H9 (cell line): ENCODE results near the gene MED27. TPM values are rescaled to one million over a fixed set of nuclear protein-coding genes. Genes with fewer than 3 reads are reported as not detected.

Source experiments
- DNase-seq: peaks from one replicate; pipeline ENCODE4 v3.0.0-alpha.2; 2017
- H2AFZ ChIP-seq: one replicate; pipeline ENCODE4 v1.6.1; 2013; ENCODE audit warnings: mild to moderate bottlenecking, low read length, control low read depth, moderate library complexity
- H2AK5ac ChIP-seq: 2 replicates; pipeline ENCODE4 v1.6.1; 2013; ENCODE audit warnings: low read length, control low read depth, mixed read lengths; ENCODE audit not compliant: insufficient read length
- H2BK120ac ChIP-seq: one replicate; pipeline ENCODE4 v1.6.1; 2013; ENCODE audit warnings: low read depth, mild to moderate bottlenecking, low read length, control low read depth, inconsistent platforms; ENCODE audit not compliant: poor library complexity, severe bottlenecking
- H2BK12ac ChIP-seq: 2 replicates; pipeline ENCODE4 v1.6.1; 2013; ENCODE audit warnings: low read length, control low read depth, mixed read lengths, low read depth; ENCODE audit not compliant: insufficient read length
- H2BK15ac ChIP-seq: 2 replicates; pipeline ENCODE4 v1.6.1; 2013; ENCODE audit warnings: low read depth, low read length, control low read depth
- H2BK20ac ChIP-seq: one replicate; pipeline ENCODE4 v1.6.1; 2013; ENCODE audit warnings: low read depth, mild to moderate bottlenecking, low read length, control low read depth, inconsistent platforms; ENCODE audit not compliant: poor library complexity, severe bottlenecking
- H2BK5ac ChIP-seq: 2 replicates; pipeline ENCODE4 v1.6.1; 2013; ENCODE audit warnings: low read length, control low read depth, mixed read lengths; ENCODE audit not compliant: insufficient read length
- H3K14ac ChIP-seq: 2 replicates; pipeline ENCODE4 v1.6.1; 2013; ENCODE audit warnings: low read length, control low read depth; ENCODE audit not compliant: insufficient read depth
- H3K18ac ChIP-seq: 2 replicates; pipeline ENCODE4 v1.6.1; 2013; ENCODE audit warnings: low read depth, mild to moderate bottlenecking, mixed read lengths, low read length, control low read depth; ENCODE audit not compliant: insufficient read length
- H3K23ac ChIP-seq: 2 replicates; pipeline ENCODE4 v1.6.1; 2013; ENCODE audit warnings: low read length, control low read depth, mixed read lengths, low read depth; ENCODE audit not compliant: insufficient read length
- H3K23me2 ChIP-seq: 2 replicates; pipeline ENCODE4 v1.6.1; 2013; ENCODE audit warnings: low read depth, mild to moderate bottlenecking, mixed read lengths, low read length, control low read depth; ENCODE audit not compliant: insufficient read length, poor library complexity, severe bottlenecking
- H3K27ac ChIP-seq: 2 replicates; pipeline ENCODE4 v1.5.1; 2013; ENCODE audit warnings: low read length, control low read depth, mixed read lengths, low read depth; ENCODE audit not compliant: insufficient read length
- H3K27me3 ChIP-seq: 2 replicates; pipeline ENCODE4 v1.6.1; 2013; ENCODE audit warnings: low read length, control low read depth, inconsistent platforms; ENCODE audit not compliant: insufficient read depth
- H3K4ac ChIP-seq: 2 replicates; pipeline ENCODE4 v1.6.1; 2013; ENCODE audit warnings: low read depth, mild to moderate bottlenecking, control low read depth, inconsistent platforms, low read length, moderate library complexity
- H3K4me1 ChIP-seq: 2 replicates; pipeline ENCODE4 v1.6.1; 2013; ENCODE audit warnings: low read length, control low read depth, inconsistent platforms; ENCODE audit not compliant: insufficient read depth
- H3K4me2 ChIP-seq: 2 replicates; pipeline ENCODE4 v1.6.1; 2013; ENCODE audit warnings: low read length, control low read depth, mixed read lengths; ENCODE audit not compliant: insufficient read length, insufficient read depth
- H3K56ac ChIP-seq: 2 replicates; pipeline ENCODE4 v1.6.1; 2013; ENCODE audit warnings: low read depth, mild to moderate bottlenecking, mixed read lengths, low read length, control low read depth; ENCODE audit not compliant: insufficient read length
- H3K79me1 ChIP-seq: 2 replicates; pipeline ENCODE4 v1.6.1; 2013; ENCODE audit warnings: low read depth, mild to moderate bottlenecking, moderate library complexity, low read length, control low read depth, inconsistent platforms; ENCODE audit not compliant: insufficient read depth, poor library complexity, severe bottlenecking
- H3K79me2 ChIP-seq: 2 replicates; pipeline ENCODE4 v1.6.1; 2013; ENCODE audit warnings: low read length, control low read depth, inconsistent platforms; ENCODE audit not compliant: insufficient read depth
- H3K9ac ChIP-seq: 2 replicates; pipeline ENCODE4 v1.6.1; 2013; ENCODE audit warnings: low read length, control low read depth, mixed read lengths; ENCODE audit not compliant: insufficient read length; ENCODE audit errors: extremely low read depth
- H3K9me3 ChIP-seq: one replicate; pipeline ENCODE4 v1.6.1; 2013; ENCODE audit warnings: low read depth, low read length, inconsistent platforms; ENCODE audit not compliant: control insufficient read depth
- H3T11ph ChIP-seq: one replicate; pipeline ENCODE4 v1.6.1; 2013; ENCODE audit warnings: mild to moderate bottlenecking, low read length, control low read depth, inconsistent platforms
- H4K20me1 ChIP-seq: one replicate; pipeline ENCODE4 v1.6.1; 2013; ENCODE audit not compliant: control insufficient read depth, insufficient read length, insufficient read depth
- H4K5ac ChIP-seq: 2 replicates; pipeline ENCODE4 v1.6.1; 2013; ENCODE audit warnings: low read depth, mild to moderate bottlenecking, mixed read lengths, low read length, control low read depth; ENCODE audit not compliant: insufficient read length
- H4K8ac ChIP-seq: replicated peaks from 2 replicates; pipeline ENCODE4 v1.6.1; 2013; ENCODE audit warnings: low read length, control low read depth, mixed read lengths, low read depth; ENCODE audit not compliant: insufficient read length
- H4K91ac ChIP-seq: 2 replicates; pipeline ENCODE4 v1.6.1; 2013; ENCODE audit warnings: low read depth, mild to moderate bottlenecking, moderate library complexity, mixed read lengths, low read length, control low read depth; ENCODE audit not compliant: insufficient read length
- H3K27ac Mint-ChIP-seq, 3 experiments: 2 replicates in 2 of 3; 3 replicates in 1 of 3; pipeline ENCODE4 v1.8.0; 2020 to 2021; ENCODE audit warnings: mixed read lengths in 3 of 3, mild to moderate bottlenecking in 1 of 3, moderate library complexity in 1 of 3
- H3K27me3 Mint-ChIP-seq: 2 replicates; pipeline ENCODE4 v1.8.0; 2021; ENCODE audit warnings: low read depth, mild to moderate bottlenecking, moderate library complexity, mixed read lengths
- H3K36me3 Mint-ChIP-seq, 3 experiments: 2 replicates in 2 of 3; 3 replicates in 1 of 3; pipeline ENCODE4 v1.8.0; 2020 to 2021; ENCODE audit warnings: low read depth in 3 of 3, mixed read lengths in 3 of 3; ENCODE audit not compliant: insufficient read depth in 1 of 3
- H3K4me1 Mint-ChIP-seq, 2 experiments: 2 replicates each; pipeline ENCODE4 v1.8.0; 2020; ENCODE audit warnings: mixed read lengths in 2 of 2
- H3K4me3 Mint-ChIP-seq, 2 experiments: 2 replicates in 1 of 2; 3 replicates in 1 of 2; pipeline ENCODE4 v1.8.0; 2020 to 2021; ENCODE audit warnings: mild to moderate bottlenecking in 2 of 2, mixed read lengths in 2 of 2, moderate library complexity in 1 of 2
- H3K9me3 Mint-ChIP-seq, 2 experiments: 2 replicates in 1 of 2; 3 replicates in 1 of 2; pipeline ENCODE4 v1.8.0; 2020; ENCODE audit warnings: mild to moderate bottlenecking in 2 of 2, mixed read lengths in 2 of 2, moderate library complexity in 1 of 2
- WGBS: extraction: QIAGEN DNeasy Blood & Tissue Kit; methylation state at CpG from one replicate; pipeline ENCODE4 v1.1.7; 2013; ENCODE audit warnings: missing lambda C conversion rate, low lambda C conversion rate, mixed read lengths; ENCODE audit not compliant: insufficient read length; ENCODE audit errors: extremely low coverage; 5-methylcytosine and 5-hydroxymethylcytosine counted together
- total RNA-seq: library from RNA; stranded (reverse); gene quantifications from 2 replicates; pipeline ENCODE4 v1.2.1, GENCODE V29; 2021
- TF ChIP-seq, protein P1 (sequence below): fragments of 200-600 bp; sonication (generic); conservative IDR thresholded peaks from 3 replicates; pipeline ENCODE4 v1.8.0; 2021; ENCODE audit warnings: antibody characterized with exemption, mild to moderate bottlenecking

Gene MED27
- total RNA-seq, 1 experiment from 2014 or later = 33.5 TPM

DNA sequence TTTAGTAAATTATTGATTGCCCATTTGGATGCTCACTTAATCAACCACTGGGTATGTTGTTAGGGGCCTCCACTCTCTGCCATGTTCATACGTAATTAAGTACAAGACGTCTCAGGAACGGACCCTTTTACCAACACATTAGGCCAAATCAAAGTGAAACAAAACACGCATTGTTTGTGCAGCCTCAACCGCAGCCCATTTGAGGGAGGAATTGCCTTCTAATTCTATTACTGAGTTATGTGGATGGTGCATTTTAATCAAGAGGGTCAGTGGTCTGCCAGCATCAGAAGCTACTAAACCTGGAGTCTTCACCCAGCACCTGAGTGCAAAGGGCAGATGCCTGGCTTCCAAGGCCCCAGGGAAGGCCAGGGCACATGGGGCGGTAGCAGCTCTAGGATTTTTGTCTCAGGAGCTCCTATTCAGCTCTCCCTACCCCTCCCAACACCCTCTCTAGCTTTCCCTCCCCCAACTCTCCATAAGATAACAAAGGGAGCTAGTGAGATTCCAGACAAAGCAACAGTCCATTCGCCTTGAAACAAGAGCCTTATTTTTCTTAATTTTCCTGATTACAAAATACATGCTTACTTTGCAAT, 7.9 kb upstream of the MED27 start:
- H3K9me3 ChIP-seq = no peaks in the 10 kb centered on the region
- no peak overlapping the region for H3K14ac ChIP-seq
- H3K4me1 Mint-ChIP-seq = peaks cover 4 to 9% of the 10 kb centered on the region in 2 experiments; a peak in 3 of 4 replicates
- H3K27me3 ChIP-seq = no peaks in the 10 kb centered on the region
- no peak overlapping the region for H3T11ph ChIP-seq
- no peak overlapping the region for H4K91ac ChIP-seq
- no peak for DNase-seq
- H3K36me3 Mint-ChIP-seq = no peaks in the 10 kb centered on the region
- H3K27me3 Mint-ChIP-seq = peaks cover 20% of the 10 kb centered on the region
- no peak overlapping the region for H4K5ac ChIP-seq
- no peak overlapping the region for H3K4me3 Mint-ChIP-seq
- no peak overlapping the region for H2AFZ ChIP-seq
- no peak overlapping the region for H3K4me2 ChIP-seq
- no peaks in the 10 kb centered on the region; the same call in 1 of the 2 replicates for H3K4me1 ChIP-seq
- H3K27ac Mint-ChIP-seq = no peak overlapping the region; a peak in 1 of 7 replicates
- no peak overlapping the region for H2BK12ac ChIP-seq
- H2BK5ac ChIP-seq = no peak overlapping the region
- H3K23ac ChIP-seq = no peak overlapping the region
- no peak overlapping the region for H3K4ac ChIP-seq
- H3K79me2 ChIP-seq = no peaks in the 10 kb centered on the region
- H2BK15ac ChIP-seq = no peak overlapping the region
- no peak overlapping the region for H3K56ac ChIP-seq
- no peak overlapping the region for H3K18ac ChIP-seq
- WGBS = no CpG with 5 or more reads among the region's 7 CpGs
- TF ChIP-seq, protein P1, sequence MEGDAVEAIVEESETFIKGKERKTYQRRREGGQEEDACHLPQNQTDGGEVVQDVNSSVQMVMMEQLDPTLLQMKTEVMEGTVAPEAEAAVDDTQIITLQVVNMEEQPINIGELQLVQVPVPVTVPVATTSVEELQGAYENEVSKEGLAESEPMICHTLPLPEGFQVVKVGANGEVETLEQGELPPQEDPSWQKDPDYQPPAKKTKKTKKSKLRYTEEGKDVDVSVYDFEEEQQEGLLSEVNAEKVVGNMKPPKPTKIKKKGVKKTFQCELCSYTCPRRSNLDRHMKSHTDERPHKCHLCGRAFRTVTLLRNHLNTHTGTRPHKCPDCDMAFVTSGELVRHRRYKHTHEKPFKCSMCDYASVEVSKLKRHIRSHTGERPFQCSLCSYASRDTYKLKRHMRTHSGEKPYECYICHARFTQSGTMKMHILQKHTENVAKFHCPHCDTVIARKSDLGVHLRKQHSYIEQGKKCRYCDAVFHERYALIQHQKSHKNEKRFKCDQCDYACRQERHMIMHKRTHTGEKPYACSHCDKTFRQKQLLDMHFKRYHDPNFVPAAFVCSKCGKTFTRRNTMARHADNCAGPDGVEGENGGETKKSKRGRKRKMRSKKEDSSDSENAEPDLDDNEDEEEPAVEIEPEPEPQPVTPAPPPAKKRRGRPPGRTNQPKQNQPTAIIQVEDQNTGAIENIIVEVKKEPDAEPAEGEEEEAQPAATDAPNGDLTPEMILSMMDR = no peak
- H2BK20ac ChIP-seq = no peak overlapping the region
- no peak overlapping the region for H4K8ac ChIP-seq
- no peak overlapping the region for H3K27ac ChIP-seq
- H3K23me2 ChIP-seq = no peaks in the 10 kb centered on the region
- no peak overlapping the region for H2BK120ac ChIP-seq
- H4K20me1 ChIP-seq = no peaks in the 10 kb centered on the region
- no peaks in the 10 kb centered on the region for H3K9me3 Mint-ChIP-seq
- no peaks in the 10 kb centered on the region for H3K79me1 ChIP-seq
- no peak overlapping the region for H2AK5ac ChIP-seq
- no peak overlapping the region for H3K9ac ChIP-seq
